Suprapubic skin (tissue), 4 donors: ENCODE results near the gene FLNB. TPM values are rescaled to one million over a fixed set of nuclear protein-coding genes. Genes with fewer than 3 reads are reported as not detected.

ENCODE experiments used
- DNase-seq, 2 donors: peaks; one replicate each; pipeline ENCODE4 v3.0.0-alpha.2; 2019; ENCODE audit warnings: low spot score in 2 of 2
- H3K27ac ChIP-seq: fragments of 200-600 bp; sonication (generic); one replicate; pipeline ENCODE4 v1.5.1; 2019
- H3K27me3 ChIP-seq: fragments of 200-600 bp; sonication (generic); one replicate; pipeline ENCODE4 v1.5.1; 2019
- H3K36me3 ChIP-seq: fragments of 200-600 bp; sonication (generic); one replicate; pipeline ENCODE4 v1.5.1; 2019
- H3K4me1 ChIP-seq: fragments of 200-600 bp; sonication (generic); one replicate; pipeline ENCODE4 v1.5.1; 2019
- H3K4me3 ChIP-seq: fragments of 200-600 bp; sonication (generic); one replicate; pipeline ENCODE4 v1.5.1; 2019; ENCODE audit warnings: mild to moderate bottlenecking
- H3K9me3 ChIP-seq: fragments of 200-600 bp; sonication (generic); one replicate; pipeline ENCODE4 v1.5.1; 2019
- EP300 ChIP-seq: sonication (generic); formaldehyde crosslinking; IDR thresholded peaks from one replicate; pipeline ENCODE4 v1.6.1; 2017; ENCODE audit warnings: antibody characterized with exemption
- POLR2A ChIP-seq, 2 donors: fragments of 450-650 bp; IDR thresholded peaks; one replicate each; pipeline ENCODE4 v1.6.1; 2017; ENCODE audit warnings: antibody characterized with exemption in 2 of 2, mild to moderate bottlenecking in 2 of 2, moderate library complexity in 2 of 2
- POLR2AphosphoS5 ChIP-seq, 3 donors: sonication (generic); formaldehyde crosslinking; IDR thresholded peaks; one replicate each; pipeline ENCODE4 v1.6.1; 2017; ENCODE audit warnings: antibody characterized with exemption in 3 of 3
- WGBS: methylation state at CpG from one replicate; pipeline ENCODE4 v1.1.5; 2018; 5-methylcytosine and 5-hydroxymethylcytosine counted together
- total RNA-seq, 4 donors: library from RNA; depleted of rRNA; stranded (reverse); fragments of >200 nt; gene quantifications; one replicate each; pipeline ENCODE4 v1.1.0, GENCODE V29; 2016
- TF ChIP-seq, protein P1 (sequence below), 2 donors: fragments of 200-600 bp in 1 of 2; fragments of 450-650 bp in 1 of 2; sonication (generic) in 1 of 2; IDR thresholded peaks; one replicate each; pipeline ENCODE4 v1.5.1; 2016 to 2019; ENCODE audit warnings: antibody characterized with exemption in 2 of 2, mild to moderate bottlenecking in 1 of 2, moderate library complexity in 1 of 2

FLNB gene
- total RNA-seq, 4 donors from 2014 or later = 143 to 186 (median 150) TPM

DNA sequence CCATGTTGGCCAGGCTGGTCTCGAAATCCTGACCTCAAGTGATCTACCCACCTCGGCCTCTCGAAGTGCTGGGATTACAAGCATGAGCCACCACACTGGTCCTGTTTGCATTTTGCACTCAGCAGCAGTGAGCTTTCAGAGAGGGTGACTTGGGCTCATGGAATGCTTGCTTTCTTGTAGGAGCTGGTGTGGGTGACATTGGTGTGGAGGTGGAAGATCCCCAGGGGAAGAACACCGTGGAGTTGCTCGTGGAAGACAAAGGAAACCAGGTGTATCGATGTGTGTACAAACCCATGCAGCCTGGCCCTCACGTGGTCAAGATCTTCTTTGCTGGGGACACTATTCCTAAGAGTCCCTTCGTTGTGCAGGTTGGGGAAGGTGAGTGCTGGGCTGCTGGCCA, 90.3 kb downstream of the FLNB start:
- H3K4me3 ChIP-seq = no peak overlapping the region
- 90% methylated on average over 7 of the region's 8 CpGs for WGBS
- DNase-seq = no peak
- TF ChIP-seq, protein P1, sequence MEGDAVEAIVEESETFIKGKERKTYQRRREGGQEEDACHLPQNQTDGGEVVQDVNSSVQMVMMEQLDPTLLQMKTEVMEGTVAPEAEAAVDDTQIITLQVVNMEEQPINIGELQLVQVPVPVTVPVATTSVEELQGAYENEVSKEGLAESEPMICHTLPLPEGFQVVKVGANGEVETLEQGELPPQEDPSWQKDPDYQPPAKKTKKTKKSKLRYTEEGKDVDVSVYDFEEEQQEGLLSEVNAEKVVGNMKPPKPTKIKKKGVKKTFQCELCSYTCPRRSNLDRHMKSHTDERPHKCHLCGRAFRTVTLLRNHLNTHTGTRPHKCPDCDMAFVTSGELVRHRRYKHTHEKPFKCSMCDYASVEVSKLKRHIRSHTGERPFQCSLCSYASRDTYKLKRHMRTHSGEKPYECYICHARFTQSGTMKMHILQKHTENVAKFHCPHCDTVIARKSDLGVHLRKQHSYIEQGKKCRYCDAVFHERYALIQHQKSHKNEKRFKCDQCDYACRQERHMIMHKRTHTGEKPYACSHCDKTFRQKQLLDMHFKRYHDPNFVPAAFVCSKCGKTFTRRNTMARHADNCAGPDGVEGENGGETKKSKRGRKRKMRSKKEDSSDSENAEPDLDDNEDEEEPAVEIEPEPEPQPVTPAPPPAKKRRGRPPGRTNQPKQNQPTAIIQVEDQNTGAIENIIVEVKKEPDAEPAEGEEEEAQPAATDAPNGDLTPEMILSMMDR (IDR thresholded peaks at IDR 0.05) = no peak
- TF ChIP-seq POLR2A (IDR thresholded peaks at IDR 0.05) (no peak), POLR2AphosphoS5 (IDR thresholded peaks at IDR 0.05) (no peak), EP300 (no peak)
- H3K4me1 ChIP-seq = peaks cover 23% of the 10 kb centered on the region
- H3K27me3 ChIP-seq = no peaks in the 10 kb centered on the region
- H3K27ac ChIP-seq = no peak overlapping the region
- peaks cover 66% of the 10 kb centered on the region for H3K36me3 ChIP-seq
- H3K9me3 ChIP-seq = no peaks in the 10 kb centered on the region

DNA sequence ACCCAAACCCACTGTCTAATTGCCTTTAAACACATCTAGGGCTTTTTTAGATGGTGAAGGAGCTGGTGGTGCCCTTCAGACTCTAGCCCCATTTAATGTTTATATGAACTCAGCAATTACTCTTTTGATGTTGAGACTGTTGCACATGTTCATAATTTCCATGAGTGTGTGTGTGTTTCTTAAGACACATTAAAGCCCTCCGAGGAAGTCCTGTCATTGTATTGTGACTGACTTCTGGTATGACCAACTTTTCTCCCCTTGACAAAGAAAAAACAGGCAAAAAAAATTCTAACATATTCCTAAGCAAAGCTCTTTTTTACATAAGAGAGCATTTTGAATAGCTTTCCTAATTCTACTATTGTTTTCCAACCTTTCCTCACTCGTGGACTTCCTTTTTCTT, 91.6 kb downstream of the FLNB start:
- Histone ChIP-seq H3K27ac (no peak overlapping the region), H3K4me1 (peaks cover 36% of the 10 kb centered on the region), H3K9me3 (no peaks in the 10 kb centered on the region), H3K36me3 (peaks cover 69% of the 10 kb centered on the region), H3K27me3 (no peaks in the 10 kb centered on the region), H3K4me3 (no peak overlapping the region)
- 81% methylated on average over 2 of the region's 2 CpGs for WGBS
- DNase-seq = no peak
- no peak for TF ChIP-seq POLR2A (IDR thresholded peaks at IDR 0.05)
- TF ChIP-seq POLR2AphosphoS5 (IDR thresholded peaks at IDR 0.05) = no peak

DNA sequence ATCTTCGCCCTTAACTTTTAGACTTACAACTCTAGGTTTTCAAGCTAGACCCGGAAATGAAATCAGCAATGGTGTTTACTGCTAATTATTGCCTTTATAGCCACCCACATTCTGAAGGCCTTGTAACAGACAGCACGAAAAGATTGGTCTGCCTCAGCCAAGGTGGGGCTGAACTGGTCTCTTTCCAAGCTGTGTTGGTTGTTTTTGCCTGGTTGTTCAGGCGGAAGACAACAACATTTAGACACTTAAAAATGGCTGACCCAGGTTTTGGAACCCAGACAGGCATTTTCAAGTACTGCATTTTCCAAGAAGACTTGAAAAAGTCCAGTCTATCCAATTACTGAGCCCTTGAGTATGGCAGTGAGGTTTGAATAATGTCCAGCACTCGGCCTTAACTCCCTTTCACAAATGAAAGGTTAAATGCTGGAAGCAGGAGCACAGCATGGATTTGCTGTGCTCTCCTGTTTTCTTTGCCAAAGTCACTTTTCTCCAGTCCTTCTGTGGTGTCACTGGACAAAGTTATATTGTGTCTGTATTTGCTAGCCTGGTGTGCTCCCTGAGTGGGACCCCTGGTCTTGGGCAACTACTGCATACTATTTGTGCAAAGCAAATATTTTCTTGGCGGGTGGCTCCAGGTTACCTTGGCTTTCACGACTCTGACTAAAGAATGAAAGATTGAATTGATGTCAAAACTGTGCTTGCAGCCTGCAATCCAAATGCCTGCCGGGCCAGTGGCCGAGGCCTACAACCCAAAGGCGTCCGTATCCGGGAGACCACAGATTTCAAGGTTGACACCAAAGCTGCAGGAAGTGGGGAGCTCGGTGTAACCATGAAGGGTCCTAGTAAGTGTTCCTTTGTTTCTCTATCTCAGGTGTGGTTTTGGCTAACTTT, 93.5 kb downstream of the FLNB start:
- Histone ChIP-seq H3K4me1 (peaks cover 42% of the 10 kb centered on the region), H3K27ac (peak overlapping the region; percentile 87), H3K4me3 (no peak overlapping the region), H3K9me3 (no peaks in the 10 kb centered on the region), H3K27me3 (no peaks in the 10 kb centered on the region), H3K36me3 (peaks cover 64% of the 10 kb centered on the region)
- DNase-seq = no peak
- 59% methylated on average over 13 of the region's 13 CpGs for WGBS
- TF ChIP-seq POLR2AphosphoS5 (IDR thresholded peaks at IDR 0.05) (no peak), POLR2A (IDR thresholded peaks at IDR 0.05) (no peak), EP300 (no peak)
- TF ChIP-seq, protein P1 (IDR thresholded peaks at IDR 0.05) = no peak

DNA sequence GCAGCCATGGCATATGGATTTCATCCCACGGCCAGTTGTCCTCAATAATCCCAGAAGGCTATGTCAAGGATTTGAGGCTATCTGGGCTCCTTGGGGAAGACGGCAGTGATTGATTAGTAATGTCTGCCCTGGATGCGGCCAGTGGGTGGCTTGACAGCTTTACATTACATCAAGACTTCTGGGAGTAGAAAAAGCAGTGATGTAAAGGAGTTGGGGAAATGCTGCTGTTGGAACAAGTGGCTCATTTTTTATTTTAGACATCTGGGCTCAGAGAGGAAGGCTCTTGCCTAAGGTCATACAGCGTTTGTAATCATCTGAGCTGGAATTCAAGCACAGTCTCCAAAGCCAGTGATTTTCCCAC, 94.1 kb downstream of the FLNB start:
- H3K9me3 ChIP-seq = no peaks in the 10 kb centered on the region
- no peaks in the 10 kb centered on the region for H3K27me3 ChIP-seq
- H3K4me3 ChIP-seq = no peak overlapping the region
- peaks cover 42% of the 10 kb centered on the region for H3K4me1 ChIP-seq
- no peak for DNase-seq
- TF ChIP-seq POLR2A (IDR thresholded peaks at IDR 0.05) (no peak), EP300 (no peak), POLR2AphosphoS5 (IDR thresholded peaks at IDR 0.05) (no peak)
- TF ChIP-seq, protein P1 (IDR thresholded peaks at IDR 0.05) = no peak
- peaks cover 62% of the 10 kb centered on the region for H3K36me3 ChIP-seq
- 74% methylated on average over 4 of the region's 4 CpGs for WGBS
- peak overlapping the region; percentile 87 for H3K27ac ChIP-seq

DNA sequence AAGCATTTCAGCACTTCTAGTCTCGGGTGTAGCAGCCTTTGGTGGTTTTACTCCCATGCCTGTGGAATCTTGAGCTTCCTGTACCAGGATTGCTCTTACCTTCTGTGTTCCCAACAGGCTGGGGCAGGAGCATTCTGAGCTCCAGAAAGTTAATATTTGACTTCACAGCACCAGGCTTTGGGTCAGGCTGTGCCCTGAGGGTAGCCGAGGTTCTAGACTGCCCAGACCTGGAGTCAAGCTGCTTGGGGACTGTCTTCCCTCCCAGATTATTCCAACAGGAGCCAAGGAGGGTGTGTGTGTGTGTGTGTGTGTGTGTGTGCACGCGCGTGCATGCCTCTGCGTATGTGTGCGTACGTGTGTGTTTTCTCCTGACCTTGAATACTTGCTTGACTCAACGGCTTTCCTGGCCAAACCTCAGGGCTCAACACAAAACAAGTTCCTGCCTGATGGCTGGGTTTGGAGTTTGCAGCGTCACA, 94.8 kb downstream of the FLNB start:
- peaks cover 42% of the 10 kb centered on the region for H3K4me1 ChIP-seq
- H3K27me3 ChIP-seq = no peaks in the 10 kb centered on the region
- no peak overlapping the region for H3K4me3 ChIP-seq
- H3K36me3 ChIP-seq = peaks cover 60% of the 10 kb centered on the region
- H3K27ac ChIP-seq = peak overlapping the region; percentile 87
- DNase-seq = no peak
- 50% methylated on average over 10 of the region's 10 CpGs for WGBS
- H3K9me3 ChIP-seq = no peaks in the 10 kb centered on the region
- TF ChIP-seq EP300 (no peak), POLR2AphosphoS5 (IDR thresholded peaks at IDR 0.05) (no peak), POLR2A (IDR thresholded peaks at IDR 0.05) (no peak)
- TF ChIP-seq, protein P1 (IDR thresholded peaks at IDR 0.05) = no peak
